Measurements from ENCODE around the gene ACLY.

Gene ACLY

GRCh38 chr17:41918314-41919164, at the start of gene ACLY:
Gene ACLY, minus strand, starts transcription at chr17:41918951. Its CDS starts 5,078 bp downstream, at chr17:41913873.
- DNase-seq = peak; percentile 73

GRCh38 chr17:41967921-41968578, 49.3 kb upstream of the ACLY start:
- DNase-seq = no peak

GRCh38 chr17:41967141-41967920, 48.6 kb upstream of the ACLY start:
- peak; percentile 60 for DNase-seq

GRCh38 chr17:41966463-41967140, 47.9 kb upstream of the ACLY start, which contains the start of gene CNP:
Gene CNP, plus strand, starts transcription at chr17:41966795. Its CDS starts 90 bp downstream, at chr17:41966885.
- DNase-seq = peak; percentile 93

- DNase-seq = peak; percentile 97
These were observed 47.1 kb upstream of the ACLY start for GRCh38 chr17:41965694-41966462.

GRCh38 chr17:41962768-41963434, 44.1 kb upstream of the ACLY start:
- DNase-seq = peak; percentile 91

GRCh38 chr17:41962111-41962510, 43.4 kb upstream of the ACLY start:
- no peak for DNase-seq

GRCh38 chr17:41959336-41960095, 40.8 kb upstream of the ACLY start:
- DNase-seq = peak; percentile 90

- DNase-seq = no peak
These were observed 40.2 kb upstream of the ACLY start for GRCh38 chr17:41959030-41959335.

- peak; percentile 58 for DNase-seq
These were observed 39.2 kb upstream of the ACLY start for GRCh38 chr17:41957869-41958439.

- DNase-seq = no peak
These were observed 38.5 kb upstream of the ACLY start for GRCh38 chr17:41957031-41957868.

- DNase-seq = no peak
These were observed 37.8 kb upstream of the ACLY start for GRCh38 chr17:41956522-41956921.

GRCh38 chr17:41948762-41949460, 30.2 kb upstream of the ACLY start:
- no peak for DNase-seq

- no peak for DNase-seq
These were observed 26.2 kb upstream of the ACLY start for GRCh38 chr17:41944943-41945342.

- no peak for DNase-seq
These were observed 24.7 kb upstream of the ACLY start for GRCh38 chr17:41943492-41943891.

- DNase-seq = no peak
These were observed 24.0 kb upstream of the ACLY start for GRCh38 chr17:41942626-41943373.

GRCh38 chr17:41941168-41941567, 22.4 kb upstream of the ACLY start:
- DNase-seq = no peak

GRCh38 chr17:41939693-41940090, 20.9 kb upstream of the ACLY start:
- no peak for DNase-seq

Measured in NCI-H82 (cell line).